Activated T-helper 1 cell treated with Interleukin-2 at 50 U/mL for 16 hours (primary cell): ENCODE results near the gene RGMA.
A peak's percentile ranks its signal among the peaks of the same experiment; 100 is the strongest.

ENCODE experiments used
- DNase-seq: peaks from one replicate; pipeline ENCODE4 v3.0.0-alpha.2; 2020; ENCODE audit warnings: low read depth

Gene RGMA

GRCh38 chr15:93091465-93091864 is 2.5 kb upstream of the RGMA start:
- no peak for DNase-seq

- DNase-seq = no peak
Observed at GRCh38 chr15:93089727-93090305, 805 bp upstream of the RGMA start.

GRCh38 chr15:93088200-93088980 is 621 bp downstream of the RGMA start:
- DNase-seq = no peak

GRCh38 chr15:93087825-93088199 is 1.2 kb downstream of the RGMA start:
- peak; percentile 49 for DNase-seq

DNA sequence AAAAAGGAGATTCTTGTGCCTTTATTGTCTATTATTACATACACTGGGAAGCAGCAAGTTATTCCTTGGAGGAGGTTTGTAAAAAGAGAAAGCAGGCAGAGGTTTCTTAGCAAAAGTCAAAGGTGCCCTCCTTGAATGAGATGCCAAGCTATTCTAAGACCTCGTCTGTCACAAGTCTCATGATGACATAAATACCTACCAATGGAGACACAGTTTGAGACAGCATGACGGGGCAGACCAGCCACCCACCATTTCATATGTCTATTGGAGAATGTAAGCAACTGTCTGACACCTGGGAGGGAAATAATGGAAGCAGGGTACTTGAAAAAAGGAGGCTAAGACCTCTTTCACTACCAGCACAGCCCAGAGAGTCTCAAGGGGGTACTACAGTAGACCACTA is 2.2 kb downstream of the RGMA start:
- no peak for DNase-seq

- no peak for DNase-seq
Observed at GRCh38 chr15:93085692-93086091, 3.3 kb downstream of the RGMA start.

DNA sequence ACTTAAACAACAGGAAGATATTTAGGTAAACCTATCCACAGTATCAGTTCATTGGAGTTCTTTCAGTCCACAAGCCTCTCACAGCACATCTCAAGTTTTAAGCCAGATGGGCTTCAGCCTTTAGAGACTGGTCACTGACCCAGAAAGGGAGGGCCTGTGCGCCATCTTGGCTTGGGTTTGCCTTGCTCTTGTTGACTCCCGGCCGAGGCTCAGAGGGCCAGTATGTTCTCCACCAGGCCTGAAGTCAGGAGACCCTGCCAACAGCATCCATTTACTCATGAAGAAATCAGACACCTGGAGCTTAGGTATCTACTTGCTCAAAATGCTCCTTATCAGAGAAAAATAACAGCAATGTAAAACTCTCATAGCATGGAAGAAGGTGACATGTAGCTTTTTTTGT is 6.2 kb downstream of the RGMA start:
- no peak for DNase-seq

DNA sequence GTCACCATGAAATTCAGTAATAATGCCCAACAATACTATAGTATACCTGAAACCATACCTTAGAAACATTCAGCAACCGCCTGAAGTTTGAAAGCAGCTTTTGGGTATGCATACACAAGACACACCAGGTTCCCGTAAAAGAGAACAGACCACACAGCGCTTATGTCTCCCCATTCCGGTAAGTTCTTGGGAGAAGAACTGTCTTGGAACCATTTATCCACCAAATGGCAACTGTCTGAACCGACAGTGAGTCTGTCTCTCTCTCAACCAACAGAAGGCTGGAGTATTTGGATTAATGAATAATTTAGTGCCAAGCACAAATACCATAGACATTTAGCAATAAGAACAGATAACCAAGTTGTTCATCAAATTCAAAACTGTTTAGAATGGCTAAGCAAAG is 7.6 kb downstream of the RGMA start:
- no peak for DNase-seq

DNA sequence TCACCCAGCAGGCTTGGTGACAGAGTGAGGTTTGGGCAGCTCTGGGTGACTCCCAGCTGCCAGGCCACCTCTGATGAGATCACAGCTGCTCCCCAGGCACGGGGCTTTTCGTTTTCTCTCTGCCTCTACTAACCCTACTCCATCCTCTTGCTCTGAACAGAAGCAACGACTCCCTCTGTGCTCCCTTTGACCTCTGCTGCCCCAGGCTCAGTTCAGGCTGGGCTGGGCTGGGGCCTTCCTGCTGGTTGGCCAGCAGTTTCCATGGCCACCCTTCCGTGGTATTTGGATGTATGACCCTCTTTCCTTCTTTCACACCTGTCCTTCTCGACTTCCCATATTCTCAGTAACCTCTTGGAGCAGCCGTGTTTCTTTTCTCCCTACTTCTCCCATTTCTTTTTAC is 8.6 kb downstream of the RGMA start:
- DNase-seq = no peak

DNA sequence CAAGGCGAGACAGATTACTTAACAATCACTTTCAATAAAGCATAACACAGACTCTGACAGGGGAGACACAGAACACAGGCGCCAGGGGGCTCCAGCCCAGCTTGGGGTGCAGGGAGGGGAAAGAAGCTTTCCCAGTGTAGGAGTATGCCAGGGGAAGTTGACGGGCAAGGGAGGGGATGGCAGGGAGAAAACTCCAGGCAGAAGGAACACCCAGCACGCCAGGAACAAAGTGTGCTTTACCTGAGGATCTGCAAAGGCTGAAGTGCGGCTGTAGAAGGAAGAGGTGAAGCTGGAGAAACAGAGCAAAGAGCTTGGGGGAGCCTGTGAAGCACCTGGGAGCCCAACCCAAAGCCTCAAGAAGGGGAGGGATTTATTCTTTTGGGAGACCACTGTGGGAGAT is 12.1 kb downstream of the RGMA start:
- no peak for DNase-seq

- no peak for DNase-seq
Observed at GRCh38 chr15:93076217-93076616, 12.8 kb downstream of the RGMA start.

DNA sequence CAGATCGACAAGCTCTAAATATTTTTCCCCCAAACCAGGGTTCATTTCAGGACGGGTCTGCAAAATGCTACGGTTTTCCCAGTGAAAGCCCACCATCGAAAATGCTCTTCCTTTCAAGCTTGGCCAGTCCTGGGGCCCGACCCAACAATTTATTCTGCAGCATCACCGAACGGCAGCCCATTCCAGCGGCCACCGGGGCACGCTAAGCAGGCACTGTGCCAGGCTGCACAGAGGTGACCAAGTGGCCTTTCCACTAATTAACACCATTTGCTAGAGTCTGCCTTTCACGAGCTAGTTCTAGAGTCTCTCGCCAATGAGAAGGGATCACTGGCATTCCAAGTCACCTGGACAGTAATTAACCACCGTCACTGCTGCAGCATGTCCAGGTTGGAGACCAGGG is 14.4 kb downstream of the RGMA start:
- DNase-seq = no peak

DNA sequence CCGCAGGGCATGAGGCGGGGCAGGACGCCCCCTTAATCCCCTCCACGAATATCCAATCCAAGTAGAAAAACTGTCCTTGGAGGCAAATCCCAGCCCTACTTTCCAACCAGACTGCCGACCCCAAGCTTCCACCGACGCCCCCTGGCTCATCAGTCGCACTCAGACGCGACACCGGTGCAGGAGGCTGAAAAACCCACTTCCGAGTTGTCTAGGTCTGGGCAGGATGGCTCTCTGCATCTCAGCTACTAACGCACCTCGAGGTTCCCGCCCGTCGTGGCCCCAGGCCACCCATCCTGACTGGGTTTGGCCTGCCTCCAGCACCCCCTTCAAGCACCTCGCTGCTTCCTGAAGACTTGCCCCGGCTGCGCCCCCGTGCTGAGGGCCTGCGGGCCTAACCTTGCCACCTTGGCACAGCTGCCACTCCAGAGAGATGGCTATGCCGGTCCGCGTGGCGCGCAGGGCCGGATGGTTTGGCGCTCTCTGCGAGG is 15.5 kb downstream of the RGMA start:
- no peak for DNase-seq

DNA sequence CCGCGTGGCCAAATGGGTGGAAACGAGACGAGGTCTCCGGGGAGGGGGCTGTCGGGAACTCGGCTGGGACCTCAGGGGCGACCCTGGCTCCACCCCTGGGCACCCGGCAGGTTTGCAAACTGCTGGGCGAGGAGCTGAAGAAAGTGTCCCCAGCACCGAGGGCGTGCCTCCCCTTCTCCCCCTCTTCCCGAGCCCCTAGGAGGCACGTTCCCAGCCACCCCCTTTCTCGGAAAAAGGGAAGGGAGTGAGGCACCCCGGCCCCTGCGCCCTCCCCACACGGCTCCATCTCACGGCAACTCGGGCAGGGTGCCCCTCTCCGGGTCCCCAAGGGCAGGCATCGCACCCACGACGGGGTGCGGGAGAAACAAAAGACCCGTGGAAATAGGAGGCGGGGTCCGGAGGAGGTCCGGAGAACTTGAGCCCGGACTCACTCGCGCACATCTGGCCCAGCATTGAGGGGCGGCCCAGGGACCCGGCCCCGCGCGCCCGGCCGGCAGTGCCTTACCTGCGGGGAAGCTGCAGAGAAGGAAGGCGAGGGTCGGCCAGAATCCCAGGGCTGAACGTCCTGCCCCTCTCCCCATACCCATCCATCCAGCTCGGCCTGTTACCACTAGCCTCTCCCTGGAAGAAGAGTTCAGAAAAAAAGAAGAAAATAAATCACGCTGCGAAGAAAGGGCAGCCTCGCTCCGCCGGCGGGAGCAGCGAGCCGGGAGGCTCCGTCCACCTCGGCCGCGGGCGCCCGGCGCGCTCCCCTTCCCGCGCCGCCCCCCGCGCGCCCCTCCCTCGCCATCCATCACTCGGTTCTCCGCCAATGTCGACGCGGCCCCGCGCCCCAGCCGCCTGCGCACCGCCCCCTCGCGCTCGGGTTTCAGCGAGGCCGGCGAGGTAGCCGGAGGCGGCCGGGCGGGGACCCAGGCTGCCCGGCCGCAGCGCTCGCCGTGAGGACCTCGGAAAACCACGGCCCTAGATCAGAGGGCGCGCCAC is 16.3 kb downstream of the RGMA start:
- DNase-seq = no peak

GRCh38 chr15:93072011-93072410 is 17.0 kb downstream of the RGMA start:
- no peak for DNase-seq

GRCh38 chr15:93071469-93071936 is 17.5 kb downstream of the RGMA start:
- no peak for DNase-seq

DNA sequence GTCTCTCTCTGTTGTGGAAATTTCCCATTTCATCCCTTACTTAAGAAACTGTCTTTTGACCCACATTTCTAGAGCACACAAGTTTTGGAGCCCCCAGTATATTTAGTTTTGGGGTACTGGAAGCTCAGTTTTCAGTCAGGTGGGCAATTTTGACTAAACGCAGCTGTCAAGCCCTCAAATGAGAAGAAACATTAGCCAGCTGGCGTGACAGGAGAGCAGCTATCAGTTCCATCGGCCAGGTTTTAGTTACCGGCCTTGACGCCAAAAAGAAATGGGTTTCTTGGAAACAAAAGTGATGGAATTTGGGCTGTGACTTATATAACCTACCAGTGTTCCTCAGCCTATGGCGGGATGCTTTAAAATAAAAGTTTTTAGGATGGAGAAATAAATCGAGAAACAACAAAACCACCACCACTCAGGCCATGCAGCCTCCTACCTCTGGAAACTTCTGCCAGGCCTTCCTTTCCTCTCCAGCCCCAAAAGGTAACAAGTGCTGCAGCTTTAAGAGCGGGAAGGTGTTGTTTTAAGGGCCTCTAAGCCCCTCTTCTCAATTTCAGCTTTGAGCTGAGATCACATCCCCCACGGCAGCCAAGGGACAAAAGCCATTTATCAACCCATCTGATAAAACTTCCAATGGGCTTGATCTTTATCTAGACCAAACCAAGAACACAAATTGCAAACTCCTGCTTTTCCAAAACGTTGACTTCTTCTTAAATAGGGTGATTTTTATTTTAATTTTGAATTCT is 18.3 kb downstream of the RGMA start:
- no peak for DNase-seq

- DNase-seq = no peak
Observed at GRCh38 chr15:93070132-93070531, 18.9 kb downstream of the RGMA start.

DNA sequence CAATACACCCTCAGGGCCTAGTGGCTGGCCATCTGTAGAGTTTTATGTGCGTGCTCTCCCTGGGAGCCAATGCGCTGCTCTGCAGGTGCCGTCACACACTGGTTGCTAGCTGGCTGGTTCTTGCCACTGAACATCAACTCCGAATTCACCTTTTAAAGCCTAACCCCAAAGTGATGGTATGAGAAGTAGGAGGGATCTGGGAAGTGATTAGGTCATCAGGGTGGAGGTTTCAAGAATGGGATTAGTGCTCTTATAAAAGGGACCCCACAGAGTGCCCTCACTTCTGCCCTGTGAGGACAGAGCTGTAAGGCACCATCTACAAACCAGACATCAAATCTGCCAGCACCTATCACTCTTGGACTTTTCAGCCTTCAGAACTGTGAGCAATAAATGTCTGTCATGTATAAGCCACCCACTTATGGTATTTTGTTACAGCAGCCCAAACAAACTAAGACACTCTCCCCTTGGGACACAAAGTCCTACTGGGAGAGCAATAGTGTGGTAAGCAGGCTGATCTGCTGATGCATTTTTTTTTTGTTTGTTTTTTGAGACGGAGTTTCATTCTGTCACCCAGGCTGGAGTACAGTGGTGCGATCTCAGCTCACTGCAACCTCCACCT is 20.3 kb downstream of the RGMA start:
- DNase-seq = no peak

DNA sequence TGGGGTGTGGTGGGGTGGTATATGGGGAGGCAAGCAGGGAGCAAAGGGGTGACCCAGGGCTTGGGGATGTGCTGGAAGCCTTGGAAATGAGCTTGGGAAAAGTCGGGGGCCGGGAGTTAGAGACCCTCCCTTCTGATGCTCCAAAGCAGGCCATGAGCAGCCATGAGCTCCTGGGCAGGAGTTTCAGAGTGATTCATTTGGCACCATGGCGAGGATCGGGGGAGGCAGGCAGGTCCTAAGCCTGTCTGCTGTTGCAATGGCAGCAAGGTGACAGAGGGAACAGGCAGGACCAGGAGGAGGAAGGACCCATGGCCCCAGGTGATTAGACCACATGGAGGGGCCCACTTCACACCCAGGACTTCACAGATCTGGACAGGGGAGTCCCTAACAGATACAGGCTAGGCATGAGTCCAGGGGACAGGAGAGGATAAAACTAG is 21.3 kb downstream of the RGMA start:
- no peak for DNase-seq
